ENCODE results near the gene TLR6.
"Not testable (repeated sequence)": the region's sequence is repeated elsewhere in the genome, so short reads cannot be mapped to it uniquely, and the experiment has no call there.

The TLR6 gene

DNA sequence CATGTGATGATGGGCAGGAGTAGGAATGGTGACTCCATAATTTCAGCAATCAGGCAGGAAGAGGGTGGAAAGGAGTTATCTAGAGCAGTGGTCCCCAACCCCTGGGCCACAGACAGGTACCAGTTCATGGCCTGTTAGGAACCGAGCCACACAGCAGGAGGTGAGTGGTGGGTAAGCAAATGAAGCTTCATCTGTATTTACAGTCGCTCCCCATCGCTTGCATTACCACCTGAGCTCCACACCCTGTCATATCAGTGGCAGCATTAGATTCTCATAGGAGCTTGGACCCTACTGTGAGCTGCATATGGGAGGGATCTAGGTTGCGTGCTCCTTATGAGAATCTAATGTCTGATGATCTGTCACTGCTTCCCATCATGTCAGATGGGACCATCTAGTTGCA, 72.5 kb downstream of the TLR6 start:
- Histone ChIP-seq H3K27me3 (ENCODE audit: insufficient read depth, insufficient read length) (no peaks in the 10 kb centered on the region), H3K4me3 (ENCODE audit: insufficient read length, low read depth) (no peak overlapping the region), H3K9ac (ENCODE audit: insufficient read length, low read depth) (no peak overlapping the region), H3K36me3 (ENCODE audit: insufficient read depth, insufficient read length, low read length) (no peaks in the 10 kb centered on the region), H3K4me1 (ENCODE audit: insufficient read depth, insufficient read length) (no peaks in the 10 kb centered on the region), H3K9me3 (ENCODE audit: insufficient read depth, low read length) (no peaks in the 10 kb centered on the region)
- TF ChIP-seq SUZ12 (IDR thresholded peaks at IDR 0.05; ENCODE audit: extremely low read depth, insufficient read depth, insufficient read length) (no peak), ZNF274 (IDR thresholded peaks at IDR 0.05; ENCODE audit: low read depth, low read length) (no peak), YY1 (IDR thresholded peaks at IDR 0.05; ENCODE audit: insufficient read depth, insufficient read length) (no peak)
- DNase-seq (ENCODE audit: low read depth, low spot score), result no peak

DNA sequence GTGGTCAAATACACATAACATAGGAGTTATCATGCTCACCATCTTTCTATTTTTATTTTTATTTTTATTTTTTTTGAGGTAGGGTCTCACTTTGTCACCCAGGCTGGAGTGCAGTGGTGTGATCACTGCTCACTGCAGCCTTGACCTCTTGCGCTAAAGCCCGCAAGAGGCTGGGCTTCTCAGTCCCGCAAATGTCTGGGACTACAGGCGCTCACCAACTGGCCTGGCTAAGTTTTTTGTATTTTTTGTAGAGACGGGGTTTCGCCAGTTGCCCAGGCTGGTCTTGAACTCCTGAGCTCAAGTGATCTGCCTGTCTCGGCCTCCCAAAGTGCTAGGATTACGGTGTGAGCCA, 73.5 kb downstream of the TLR6 start:
- Histone ChIP-seq H3K9ac (ENCODE audit: insufficient read length, low read depth) (no peak overlapping the region), H3K36me3 (ENCODE audit: insufficient read depth, insufficient read length, low read length) (no peaks in the 10 kb centered on the region), H3K27me3 (ENCODE audit: insufficient read depth, insufficient read length) (no peaks in the 10 kb centered on the region), H3K4me3 (ENCODE audit: insufficient read length, low read depth) (no peak overlapping the region), H3K9me3 (ENCODE audit: insufficient read depth, low read length) (no peaks in the 10 kb centered on the region), H3K4me1 (ENCODE audit: insufficient read depth, insufficient read length) (no peaks in the 10 kb centered on the region)
- TF ChIP-seq YY1 (IDR thresholded peaks at IDR 0.05; ENCODE audit: insufficient read depth, insufficient read length), result no peak
- no peak for TF ChIP-seq SUZ12 (IDR thresholded peaks at IDR 0.05; ENCODE audit: extremely low read depth, insufficient read depth, insufficient read length)
- TF ChIP-seq ZNF274 (IDR thresholded peaks at IDR 0.05; ENCODE audit: low read depth, low read length), result no peak
- no peak for DNase-seq (ENCODE audit: low read depth, low spot score)

DNA sequence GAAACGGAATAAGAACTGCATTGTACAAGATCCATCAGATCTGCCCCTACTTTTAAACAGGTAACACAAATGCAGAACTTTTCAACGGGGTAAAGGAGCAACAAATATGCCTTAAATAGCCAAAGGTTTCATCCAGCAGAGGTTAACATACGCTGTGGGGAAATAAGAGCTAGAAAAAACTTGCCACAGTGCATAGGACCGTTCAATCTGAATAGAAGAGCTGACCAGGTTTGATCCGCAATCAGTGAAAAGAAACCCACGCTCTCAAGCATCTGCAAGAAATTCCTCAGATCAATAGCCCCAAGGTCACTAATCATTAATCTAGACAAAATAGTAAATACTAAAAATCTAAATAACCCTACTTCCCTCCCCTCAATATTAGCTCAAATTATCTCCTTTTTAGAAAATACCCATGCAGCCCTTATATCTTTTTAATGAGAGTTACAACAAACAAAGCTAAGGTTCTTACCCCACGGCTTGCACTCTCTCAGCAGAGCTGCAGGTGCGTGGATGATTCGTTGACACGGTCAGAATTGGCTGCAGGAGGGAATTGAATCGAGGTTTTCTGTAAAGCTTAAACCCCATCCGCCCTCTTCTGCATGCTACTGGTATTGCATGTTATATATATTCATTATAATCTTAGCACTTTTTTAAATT, 74.0 kb downstream of the TLR6 start, which contains the start of gene TLR10:
Gene TLR10, minus strand, starts transcription at position 539 of the 657 bp plus-strand sequence. CDS start 7,400 bp downstream, outside the sequence.
- no peaks in the 10 kb centered on the region for H3K27me3 ChIP-seq (ENCODE audit: insufficient read depth, insufficient read length)
- H3K4me1 ChIP-seq (ENCODE audit: insufficient read depth, insufficient read length), result no peaks in the 10 kb centered on the region
- H3K36me3 ChIP-seq (ENCODE audit: insufficient read depth, insufficient read length, low read length), result no peaks in the 10 kb centered on the region
- H3K9me3 ChIP-seq (ENCODE audit: insufficient read depth, low read length), result no peaks in the 10 kb centered on the region
- H3K4me3 ChIP-seq (ENCODE audit: insufficient read length, low read depth), result no peak within 1 kb of the TSS
- peak; percentile 2 for DNase-seq (ENCODE audit: low read depth, low spot score)
- H3K9ac ChIP-seq (ENCODE audit: insufficient read length, low read depth), result no peak within 1 kb of the TSS
- TF ChIP-seq YY1 (IDR thresholded peaks at IDR 0.05; ENCODE audit: insufficient read depth, insufficient read length) (no peak), SUZ12 (IDR thresholded peaks at IDR 0.05; ENCODE audit: extremely low read depth, insufficient read depth, insufficient read length) (no peak), ZNF274 (IDR thresholded peaks at IDR 0.05; ENCODE audit: low read depth, low read length) (no peak)

DNA sequence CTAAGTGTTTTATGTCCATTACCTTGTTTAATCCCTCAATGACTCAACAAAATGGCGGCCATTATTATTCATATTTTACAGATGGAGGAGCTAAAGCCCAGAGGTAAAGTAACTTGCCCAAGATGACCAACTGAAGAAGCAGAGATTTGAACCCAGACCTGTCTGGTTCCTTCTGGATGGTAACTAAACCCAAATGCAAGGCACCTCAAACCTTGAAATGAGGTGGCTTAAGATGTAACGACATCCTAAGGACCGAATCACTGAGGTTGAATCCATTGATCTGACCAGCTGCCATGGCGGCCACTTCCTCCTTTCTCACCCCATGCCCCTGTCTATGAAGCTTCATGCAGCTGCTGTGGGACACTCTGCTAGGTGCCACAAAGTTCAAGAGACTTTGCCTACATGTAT, 74.8 kb downstream of the TLR6 start:
- Histone ChIP-seq H3K4me3 (ENCODE audit: insufficient read length, low read depth) (no peak overlapping the region), H3K27me3 (ENCODE audit: insufficient read depth, insufficient read length) (no peaks in the 10 kb centered on the region), H3K9ac (ENCODE audit: insufficient read length, low read depth) (no peak overlapping the region), H3K36me3 (ENCODE audit: insufficient read depth, insufficient read length, low read length) (no peaks in the 10 kb centered on the region), H3K9me3 (ENCODE audit: insufficient read depth, low read length) (no peaks in the 10 kb centered on the region), H3K4me1 (ENCODE audit: insufficient read depth, insufficient read length) (no peaks in the 10 kb centered on the region)
- DNase-seq (ENCODE audit: low read depth, low spot score), result no peak
- TF ChIP-seq YY1 (IDR thresholded peaks at IDR 0.05; ENCODE audit: insufficient read depth, insufficient read length) (no peak), SUZ12 (IDR thresholded peaks at IDR 0.05; ENCODE audit: extremely low read depth, insufficient read depth, insufficient read length) (no peak), ZNF274 (IDR thresholded peaks at IDR 0.05; ENCODE audit: low read depth, low read length) (no peak)

DNA sequence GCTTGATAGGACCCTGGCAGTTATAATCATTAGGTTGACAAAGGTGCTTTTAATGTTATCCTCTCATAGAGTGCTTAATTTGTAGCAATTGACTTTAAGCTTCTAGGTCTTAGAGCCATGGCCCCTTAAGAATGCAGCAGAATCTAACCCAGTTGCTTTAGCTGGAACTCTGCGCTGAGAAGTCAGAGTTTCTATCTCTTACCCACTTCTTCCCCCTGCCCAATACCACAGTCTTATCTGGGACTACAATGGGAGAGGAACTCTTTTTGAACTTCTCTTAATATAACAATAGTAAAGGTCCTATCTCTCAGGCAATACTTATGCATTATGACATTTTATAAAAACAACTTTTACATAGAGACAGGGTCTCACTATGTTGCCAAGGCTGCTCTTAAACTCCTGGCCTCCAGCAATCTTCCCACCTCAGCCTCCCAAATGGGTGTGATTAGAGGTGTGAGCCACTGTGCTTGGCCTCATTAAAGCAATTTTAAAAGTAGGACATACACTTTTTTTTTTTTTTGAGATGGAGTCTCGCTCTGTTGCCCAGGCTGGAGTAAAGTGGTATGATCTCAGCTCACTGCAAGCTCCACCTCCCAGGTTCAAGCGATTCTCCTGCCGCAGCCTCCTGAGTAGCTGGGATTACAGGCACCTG, 75.7 kb downstream of the TLR6 start:
- Histone ChIP-seq H3K36me3 (ENCODE audit: insufficient read depth, insufficient read length, low read length) (no peaks in the 10 kb centered on the region), H3K4me1 (ENCODE audit: insufficient read depth, insufficient read length) (no peaks in the 10 kb centered on the region), H3K9ac (ENCODE audit: insufficient read length, low read depth) (no peak overlapping the region), H3K4me3 (ENCODE audit: insufficient read length, low read depth) (no peak overlapping the region), H3K27me3 (ENCODE audit: insufficient read depth, insufficient read length) (no peaks in the 10 kb centered on the region), H3K9me3 (ENCODE audit: insufficient read depth, low read length) (no peaks in the 10 kb centered on the region)
- no peak for TF ChIP-seq SUZ12 (IDR thresholded peaks at IDR 0.05; ENCODE audit: extremely low read depth, insufficient read depth, insufficient read length)
- TF ChIP-seq ZNF274 (IDR thresholded peaks at IDR 0.05; ENCODE audit: low read depth, low read length), result no peak
- no peak for TF ChIP-seq YY1 (IDR thresholded peaks at IDR 0.05; ENCODE audit: insufficient read depth, insufficient read length)
- DNase-seq (ENCODE audit: low read depth, low spot score), result no peak

DNA sequence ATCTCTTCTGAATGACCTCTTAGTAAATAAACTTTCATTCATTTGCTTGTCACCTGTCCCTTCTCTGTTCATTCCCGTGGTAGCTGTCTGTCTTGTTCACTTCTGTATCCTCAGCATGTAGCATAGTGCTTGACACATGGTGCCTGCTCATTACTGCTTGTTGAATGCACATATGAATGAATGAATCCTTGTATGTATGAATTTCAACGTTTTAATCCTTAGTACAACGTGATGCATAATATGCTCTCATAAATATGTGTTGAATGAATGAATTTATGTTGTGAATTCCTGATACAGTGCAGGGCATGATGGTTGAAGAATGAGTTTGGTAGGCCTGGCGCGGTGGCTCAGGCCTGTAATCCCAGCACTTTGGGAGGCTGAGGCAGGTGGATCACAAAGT, 76.8 kb downstream of the TLR6 start:
- Histone ChIP-seq H3K27me3 (ENCODE audit: insufficient read depth, insufficient read length) (no peaks in the 10 kb centered on the region), H3K9ac (ENCODE audit: insufficient read length, low read depth) (no peak overlapping the region), H3K4me1 (ENCODE audit: insufficient read depth, insufficient read length) (no peaks in the 10 kb centered on the region), H3K9me3 (ENCODE audit: insufficient read depth, low read length) (no peaks in the 10 kb centered on the region), H3K4me3 (ENCODE audit: insufficient read length, low read depth) (no peak overlapping the region), H3K36me3 (ENCODE audit: insufficient read depth, insufficient read length, low read length) (no peaks in the 10 kb centered on the region)
- TF ChIP-seq ZNF274 (IDR thresholded peaks at IDR 0.05; ENCODE audit: low read depth, low read length) (no peak), SUZ12 (IDR thresholded peaks at IDR 0.05; ENCODE audit: extremely low read depth, insufficient read depth, insufficient read length) (no peak), YY1 (IDR thresholded peaks at IDR 0.05; ENCODE audit: insufficient read depth, insufficient read length) (no peak)
- DNase-seq (ENCODE audit: low read depth, low spot score), result no peak

DNA sequence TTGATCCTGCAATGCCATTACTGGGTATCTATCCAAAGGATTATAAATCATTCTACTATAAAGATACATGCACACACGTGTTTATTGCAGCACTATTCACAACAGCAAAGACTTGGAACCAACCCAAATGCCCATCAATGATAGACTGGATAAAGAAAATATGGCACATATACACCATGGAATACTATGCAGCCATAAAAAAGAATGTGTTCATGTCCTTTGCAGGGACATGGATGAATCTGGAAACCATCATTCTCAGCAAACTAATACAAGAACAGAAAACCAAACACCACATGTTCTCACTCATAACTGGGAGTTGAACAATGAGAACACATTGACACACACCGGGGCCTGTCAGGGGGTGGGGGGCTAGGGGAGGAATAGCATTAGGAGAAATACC, 78.7 kb downstream of the TLR6 start:
- H3K4me3 ChIP-seq (ENCODE audit: insufficient read length, low read depth); H3K27me3 ChIP-seq (ENCODE audit: insufficient read depth, insufficient read length); H3K36me3 ChIP-seq (ENCODE audit: insufficient read depth, insufficient read length, low read length); H3K9ac ChIP-seq (ENCODE audit: insufficient read length, low read depth); H3K4me1 ChIP-seq (ENCODE audit: insufficient read depth, insufficient read length); DNase-seq (ENCODE audit: low read depth, low spot score); H3K9me3 ChIP-seq (ENCODE audit: insufficient read depth, low read length): not testable (repeated sequence)
